Measurements from ENCODE around the gene B4GALT5. TPM values are rescaled to one million over a fixed set of nuclear protein-coding genes. Genes with fewer than 3 reads are reported as not detected.

The B4GALT5 gene
- polyA plus RNA-seq, 3 donors = 2.4 to 18.3 (median 2.7) TPM

- Mint-ChIP-seq H3K27me3 (ENCODE audit: low read depth in 3 of 3) (peaks cover 0 to 4% (median 4%) of the 10 kb centered on the region in 3 donors), H3K4me3 (no peak overlapping the region), H3K36me3 (peaks cover 0 to 2% of the 10 kb centered on the region in 2 donors), H3K4me1 (peaks cover 4% of the 10 kb centered on the region), H3K9me3 (peaks cover 0 to 2% (median 0%) of the 10 kb centered on the region in 7 donors), H3K27ac (no peak overlapping the region)
- H3K4me1 ChIP-seq (ENCODE audit: control insufficient read depth in 1 of 2, insufficient read depth in 2 of 2, low read length in 2 of 2) = no peaks in the 10 kb centered on the region
- no peak for TF ChIP-seq CTCF (IDR thresholded peaks at IDR 0.05)
- intact Hi-C loops (cut with micrococcal nuclease) = no loop called here
- no CpG with 5 or more reads among the region's 4 CpGs for WGBS (ENCODE audit: insufficient coverage)
- H3K27me3 ChIP-seq (ENCODE audit: control insufficient read depth in 2 of 2, insufficient read depth in 2 of 2, low read length in 2 of 2) = no peaks in the 10 kb centered on the region
- no peak overlapping the region for H3K4me2 ChIP-seq (replicated peaks; ENCODE audit: extremely low read depth, low read length, poor library complexity, severe bottlenecking)
- no peak overlapping the region for H3K9ac ChIP-seq (ENCODE audit: insufficient read depth, low read length, poor library complexity, severe bottlenecking)
- H3K79me2 ChIP-seq (ENCODE audit: insufficient read depth, low read length) = no peaks in the 10 kb centered on the region
- no peak overlapping the region for H3K27ac ChIP-seq (ENCODE audit: low read depth in 1 of 2, low read length in 2 of 2)
- DNase-seq = no peak
- no peaks in the 10 kb centered on the region for H3K36me3 ChIP-seq (replicated peaks in 1 of 2; ENCODE audit: control insufficient read depth in 1 of 2, insufficient read depth in 2 of 2, low read length in 2 of 2)
- H3K4me3 ChIP-seq (replicated peaks in 1 of 3; ENCODE audit: low read depth in 2 of 3, low read length in 3 of 3) = no peak overlapping the region
- no peaks in the 10 kb centered on the region for H3K9me3 ChIP-seq (replicated peaks in 1 of 2; ENCODE audit: control insufficient read depth in 1 of 2, insufficient read depth in 1 of 2, low read length in 2 of 2)
- H2AFZ ChIP-seq (ENCODE audit: insufficient read depth, low read depth, low read length, poor library complexity, severe bottlenecking) = no peak overlapping the region
- H4K20me1 ChIP-seq (ENCODE audit: insufficient read depth, low read length) = no peaks in the 10 kb centered on the region
Observed at GRCh38 chr20:49757597-49757996, 43.9 kb upstream of the B4GALT5 start.

- no peak for DNase-seq
- H3K9ac ChIP-seq (ENCODE audit: insufficient read depth, low read length, poor library complexity, severe bottlenecking) = no peak overlapping the region
- no peaks in the 10 kb centered on the region for H3K9me3 ChIP-seq (replicated peaks in 1 of 2; ENCODE audit: control insufficient read depth in 1 of 2, insufficient read depth in 1 of 2, low read length in 2 of 2)
- H3K4me1 ChIP-seq (ENCODE audit: control insufficient read depth in 1 of 2, insufficient read depth in 2 of 2, low read length in 2 of 2) = peaks cover 1% of the 10 kb centered on the region in 2 donors
- no peak overlapping the region for H3K4me3 Mint-ChIP-seq
- no peak overlapping the region for H3K27ac Mint-ChIP-seq
- peaks cover 3% of the 10 kb centered on the region for H3K4me1 Mint-ChIP-seq
- H3K27ac ChIP-seq (ENCODE audit: low read depth in 1 of 2, low read length in 2 of 2) = no peak overlapping the region
- H3K27me3 ChIP-seq (ENCODE audit: control insufficient read depth in 2 of 2, insufficient read depth in 2 of 2, low read length in 2 of 2) = no peaks in the 10 kb centered on the region
- peaks cover 0 to 2% of the 10 kb centered on the region in 2 donors for H3K36me3 Mint-ChIP-seq
- H3K36me3 ChIP-seq (replicated peaks in 1 of 2; ENCODE audit: control insufficient read depth in 1 of 2, insufficient read depth in 2 of 2, low read length in 2 of 2) = no peaks in the 10 kb centered on the region
- no peak overlapping the region for H3K4me3 ChIP-seq (replicated peaks in 1 of 3; ENCODE audit: low read depth in 2 of 3, low read length in 3 of 3)
- no peaks in the 10 kb centered on the region for H4K20me1 ChIP-seq (ENCODE audit: insufficient read depth, low read length)
- no peak overlapping the region for H2AFZ ChIP-seq (ENCODE audit: insufficient read depth, low read depth, low read length, poor library complexity, severe bottlenecking)
- 88% methylated on average over 1 of the region's 2 CpGs for WGBS (ENCODE audit: insufficient coverage)
- H3K4me2 ChIP-seq (replicated peaks; ENCODE audit: extremely low read depth, low read length, poor library complexity, severe bottlenecking) = no peak overlapping the region
- peaks cover 0 to 4% (median 4%) of the 10 kb centered on the region in 3 donors for H3K27me3 Mint-ChIP-seq (ENCODE audit: low read depth in 3 of 3)
- no peaks in the 10 kb centered on the region for H3K79me2 ChIP-seq (ENCODE audit: insufficient read depth, low read length)
- TF ChIP-seq CTCF (IDR thresholded peaks at IDR 0.05) = no peak
- peaks cover 0 to 2% (median 0%) of the 10 kb centered on the region in 7 donors for H3K9me3 Mint-ChIP-seq
- intact Hi-C loops (cut with micrococcal nuclease) = no loop called here
Observed at GRCh38 chr20:49756241-49756640, 42.6 kb upstream of the B4GALT5 start.

All from CD14-positive monocyte (primary cell).